ENCODE data around the gene STX1B. TPM values are rescaled to one million over a fixed set of nuclear protein-coding genes. Genes with fewer than 3 reads are reported as not detected.

The STX1B gene
- polyA plus RNA-seq, 1 donor (not counting 4 experiments of a cell fraction or from before 2014, with no cell fraction given): 0.34 TPM

DNA sequence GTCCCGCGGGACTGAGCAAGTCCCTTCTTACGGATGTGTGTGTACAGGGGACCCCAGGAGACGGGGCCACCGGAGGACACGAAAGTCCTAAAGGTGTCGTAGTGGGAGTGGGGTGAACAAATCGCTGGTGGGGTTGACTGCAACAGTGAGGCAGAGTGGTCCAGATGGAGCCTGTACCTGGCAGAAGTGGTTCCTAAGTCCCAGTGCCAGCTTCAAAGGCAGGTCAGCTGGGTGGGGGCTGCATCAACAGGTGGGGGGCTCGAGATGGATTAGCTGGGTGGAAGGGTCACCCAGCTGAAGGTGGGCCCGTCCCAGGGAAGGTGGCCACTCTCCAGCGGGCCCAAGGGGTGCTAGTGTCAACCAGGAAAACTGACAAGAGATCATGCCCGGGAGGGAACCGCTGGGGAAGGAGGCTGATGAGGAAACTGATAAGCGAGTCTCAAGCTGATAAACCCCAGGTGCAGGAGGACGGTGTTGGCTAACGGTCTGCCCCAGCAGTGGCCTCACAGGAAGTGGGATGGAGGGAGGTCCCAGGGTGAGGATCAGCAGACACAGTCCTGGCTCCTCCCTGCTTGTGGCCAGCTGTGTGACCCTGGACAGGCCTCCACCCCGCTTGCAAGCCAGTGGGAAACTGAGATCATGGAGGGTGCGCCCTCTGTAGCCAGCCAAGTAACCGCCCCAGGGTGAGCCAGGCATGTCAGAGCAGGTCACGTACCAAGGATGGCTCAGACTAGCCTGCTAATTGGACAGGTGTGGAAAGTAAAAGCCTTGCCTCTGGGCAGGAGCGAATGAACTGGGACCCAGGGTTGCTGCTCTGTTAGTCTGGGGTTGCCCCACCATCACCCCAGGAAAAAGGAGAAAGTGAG is 60.6 kb downstream of the STX1B start:
- Histone ChIP-seq H2AFZ (ENCODE audit: control insufficient read depth, low read length) (no peak overlapping the region), H3K4me2 (ENCODE audit: control insufficient read depth, extremely low read depth, insufficient read depth, low read depth, low read length) (peak overlapping the region; percentile 98), H3K9ac (ENCODE audit: control insufficient read depth, extremely low read depth, insufficient read depth, low read length) (peak overlapping the region; percentile 83), H3K27me3 (ENCODE audit: control insufficient read depth, extremely low read depth, insufficient read depth, low read length) (no peaks in the 10 kb centered on the region), H3K4me1 (ENCODE audit: control insufficient read depth, extremely low read depth, insufficient read depth, low read length) (peaks cover 19% of the 10 kb centered on the region), H3K9me3 (ENCODE audit: control insufficient read depth, low read depth, low read length) (no peaks in the 10 kb centered on the region), H4K20me1 (ENCODE audit: control insufficient read depth, extremely low read depth, insufficient read depth, low read length) (no peaks in the 10 kb centered on the region), H3K79me2 (ENCODE audit: control insufficient read depth, insufficient read depth, low read length) (no peaks in the 10 kb centered on the region), H3K36me3 (ENCODE audit: control insufficient read depth in 2 of 2, extremely low read depth in 1 of 2, insufficient read depth in 2 of 2, low read length in 2 of 2) (peaks cover 5 to 8% of the 10 kb centered on the region in 2 experiments), H3K4me3 (ENCODE audit: control insufficient read depth in 2 of 3, extremely low read depth in 1 of 3, insufficient read depth in 2 of 3, low read depth in 1 of 3, low read length in 3 of 3) (peak overlapping the region; percentile 50 to 84 (median 82)), H3K27ac (ENCODE audit: control insufficient read depth, insufficient read depth, low read length) (peak overlapping the region; percentile 83), H3K9me1 (ENCODE audit: control insufficient read depth, extremely low read depth, insufficient read depth, low read length) (no peaks in the 10 kb centered on the region)
- DNase-seq (ENCODE audit: low read depth, low spot score) (peak; percentile 98), FAIRE-seq (peak; percentile 91)
- TF ChIP-seq EZH2 (IDR thresholded peaks at IDR 0.05; ENCODE audit: low read length): no peak
- TF ChIP-seq, protein P1, sequence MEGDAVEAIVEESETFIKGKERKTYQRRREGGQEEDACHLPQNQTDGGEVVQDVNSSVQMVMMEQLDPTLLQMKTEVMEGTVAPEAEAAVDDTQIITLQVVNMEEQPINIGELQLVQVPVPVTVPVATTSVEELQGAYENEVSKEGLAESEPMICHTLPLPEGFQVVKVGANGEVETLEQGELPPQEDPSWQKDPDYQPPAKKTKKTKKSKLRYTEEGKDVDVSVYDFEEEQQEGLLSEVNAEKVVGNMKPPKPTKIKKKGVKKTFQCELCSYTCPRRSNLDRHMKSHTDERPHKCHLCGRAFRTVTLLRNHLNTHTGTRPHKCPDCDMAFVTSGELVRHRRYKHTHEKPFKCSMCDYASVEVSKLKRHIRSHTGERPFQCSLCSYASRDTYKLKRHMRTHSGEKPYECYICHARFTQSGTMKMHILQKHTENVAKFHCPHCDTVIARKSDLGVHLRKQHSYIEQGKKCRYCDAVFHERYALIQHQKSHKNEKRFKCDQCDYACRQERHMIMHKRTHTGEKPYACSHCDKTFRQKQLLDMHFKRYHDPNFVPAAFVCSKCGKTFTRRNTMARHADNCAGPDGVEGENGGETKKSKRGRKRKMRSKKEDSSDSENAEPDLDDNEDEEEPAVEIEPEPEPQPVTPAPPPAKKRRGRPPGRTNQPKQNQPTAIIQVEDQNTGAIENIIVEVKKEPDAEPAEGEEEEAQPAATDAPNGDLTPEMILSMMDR (optimal IDR thresholded peaks at IDR 0.05 in 1 of 3, IDR thresholded peaks at IDR 0.05 in 1 of 3, conservative IDR thresholded peaks at IDR 0.05 in 1 of 3; ENCODE audit: extremely low read depth in 1 of 3, insufficient read depth in 2 of 3, low read length in 3 of 3): peak; percentile 23 to 47 (median 28)
- dilution Hi-C loops (cut with MboI; ENCODE audit: extremely low pct_ligation_motif_present, low sequenced_read_pairs): no loop called here

- H3K9me3 ChIP-seq (ENCODE audit: control insufficient read depth, low read depth, low read length): no peaks in the 10 kb centered on the region
- H4K20me1 ChIP-seq (ENCODE audit: control insufficient read depth, extremely low read depth, insufficient read depth, low read length): no peaks in the 10 kb centered on the region
- no peak within 1 kb of the TSS for H2AFZ ChIP-seq (ENCODE audit: control insufficient read depth, low read length)
- no peaks in the 10 kb centered on the region for H3K79me2 ChIP-seq (ENCODE audit: control insufficient read depth, insufficient read depth, low read length)
- no peaks in the 10 kb centered on the region for H3K9me1 ChIP-seq (ENCODE audit: control insufficient read depth, extremely low read depth, insufficient read depth, low read length)
- H3K4me2 ChIP-seq (ENCODE audit: control insufficient read depth, extremely low read depth, insufficient read depth, low read depth, low read length): peak within 1 kb of the TSS; percentile 98
- dilution Hi-C loops (cut with MboI; ENCODE audit: extremely low pct_ligation_motif_present, low sequenced_read_pairs): no loop called here
- peak within 1 kb of the TSS; percentile 83 for H3K27ac ChIP-seq (ENCODE audit: control insufficient read depth, insufficient read depth, low read length)
- H3K9ac ChIP-seq (ENCODE audit: control insufficient read depth, extremely low read depth, insufficient read depth, low read length): peak within 1 kb of the TSS; percentile 83
- peaks cover 19% of the 10 kb centered on the region for H3K4me1 ChIP-seq (ENCODE audit: control insufficient read depth, extremely low read depth, insufficient read depth, low read length)
- peak within 1 kb of the TSS; percentile 50 to 84 (median 82) for H3K4me3 ChIP-seq (ENCODE audit: control insufficient read depth in 2 of 3, extremely low read depth in 1 of 3, insufficient read depth in 2 of 3, low read depth in 1 of 3, low read length in 3 of 3)
- peaks cover 9 to 13% of the 10 kb centered on the region in 2 experiments for H3K36me3 ChIP-seq (ENCODE audit: control insufficient read depth in 2 of 2, extremely low read depth in 1 of 2, insufficient read depth in 2 of 2, low read length in 2 of 2)
- FAIRE-seq: no peak
- no peaks in the 10 kb centered on the region for H3K27me3 ChIP-seq (ENCODE audit: control insufficient read depth, extremely low read depth, insufficient read depth, low read length)
- TF ChIP-seq, protein P1 (optimal IDR thresholded peaks at IDR 0.05 in 1 of 3, IDR thresholded peaks at IDR 0.05 in 1 of 3, conservative IDR thresholded peaks at IDR 0.05 in 1 of 3; ENCODE audit: extremely low read depth in 1 of 3, insufficient read depth in 2 of 3, low read length in 3 of 3): no peak
- no peak for TF ChIP-seq EZH2 (IDR thresholded peaks at IDR 0.05; ENCODE audit: low read length)
- DNase-seq (ENCODE audit: low read depth, low spot score): no peak
Observed at GRCh38 chr16:30948667-30949649, 61.5 kb downstream of the STX1B start, which contains the start of gene ORAI3. TSS of gene ORAI3 (plus strand) at chr16:30949068. CDS start at chr16:30949290, 222 bp downstream.
